ENCODE data around the gene ESYT3. TPM values are rescaled to one million over a fixed set of nuclear protein-coding genes. Genes with fewer than 3 reads are reported as not detected.

Gene ESYT3
- total and polyA plus RNA-seq, 2 of the 8 experiments (the other 6 are each of a cell fraction or from before 2014, with no cell fraction given): 4.4 to 7.3 TPM

GRCh38 chr3:138469874-138470273, 35.5 kb downstream of the ESYT3 start:
- Histone ChIP-seq H3K18ac (ENCODE audit: extremely low read depth, low read length) (no peak overlapping the region), H3K79me1 (ENCODE audit: low read depth, low read length) (no peaks in the 10 kb centered on the region), H4K8ac (ENCODE audit: extremely low read depth, insufficient read depth, low read length) (no peak overlapping the region), H3K4me3 (ENCODE audit: extremely low read depth in 1 of 4, insufficient read depth in 2 of 4, low read depth in 3 of 4, low read length in 4 of 4) (no peak overlapping the region), H3K23ac (ENCODE audit: insufficient read length) (no peak overlapping the region), H3K56ac (replicated peaks; ENCODE audit: insufficient read length, low read depth, low read length) (no peak overlapping the region), H2BK5ac (ENCODE audit: low read depth, low read length) (no peak overlapping the region), H3K27me3 (replicated peaks in 1 of 4; ENCODE audit: control insufficient read depth in 3 of 4, extremely low read depth in 1 of 4, insufficient read depth in 3 of 4, low read length in 3 of 4) (peaks cover 0 to 1% (median 0%) of the 10 kb centered on the region in 4 experiments; a peak in 1 of 7 replicates), H3K27ac (ENCODE audit: low read depth, low read length) (no peak overlapping the region), H4K91ac (replicated peaks; ENCODE audit: insufficient read length, low read length) (no peak overlapping the region), H2BK12ac (ENCODE audit: low read depth, low read length) (no peak overlapping the region), H4K20me1 (replicated peaks in 1 of 2; ENCODE audit: control insufficient read depth in 1 of 2, insufficient read depth in 2 of 2, low read length in 2 of 2) (no peaks in the 10 kb centered on the region), H3K36me3 (ENCODE audit: control insufficient read depth in 2 of 4, insufficient read depth in 4 of 4, low read length in 3 of 4) (no peaks in the 10 kb centered on the region; a peak in 3 of 8 replicates), H3K4me1 (replicated peaks in 1 of 4; ENCODE audit: control insufficient read depth in 3 of 4, insufficient read depth in 4 of 4, low read length in 3 of 4) (peaks cover 0 to 3% (median 0%) of the 10 kb centered on the region in 4 experiments; a peak in 4 of 7 replicates), H3K79me2 (ENCODE audit: control insufficient read depth in 1 of 2, insufficient read depth in 2 of 2, low read length in 2 of 2) (no peaks in the 10 kb centered on the region), H3K4me2 (ENCODE audit: insufficient read depth in 1 of 2, low read depth in 2 of 2, low read length in 2 of 2) (no peak overlapping the region), H3K4ac (replicated peaks; ENCODE audit: insufficient read length, low read depth, low read length) (no peak overlapping the region), H2BK15ac (ENCODE audit: low read length) (no peak overlapping the region), H2BK20ac (ENCODE audit: low read length) (no peak overlapping the region), H2AK5ac (ENCODE audit: low read depth, low read length) (no peak overlapping the region), H3K9ac (replicated peaks in 1 of 4; ENCODE audit: extremely low read depth in 1 of 4, low read depth in 3 of 4, low read length in 3 of 4) (no peak overlapping the region), H3K14ac (ENCODE audit: insufficient read length) (no peak overlapping the region), H4K5ac (ENCODE audit: insufficient read length, low read depth, low read length) (no peak overlapping the region), H3K23me2 (ENCODE audit: low read depth, low read length) (no peaks in the 10 kb centered on the region), H2BK120ac (replicated peaks; ENCODE audit: low read depth, low read length) (no peak overlapping the region), H2AFZ (ENCODE audit: low read length) (no peak overlapping the region), H3K9me3 (ENCODE audit: insufficient read depth in 2 of 2, low read depth in 1 of 2, low read length in 1 of 2) (no peaks in the 10 kb centered on the region)
- FAIRE-seq (no peak), DNase-seq (ENCODE audit: low read depth in 1 of 2, low spot score in 2 of 2) (peak in 1 of 2 experiments; percentile 27)
- POLR2A ChIA-PET (ENCODE audit: partially characterized antibody): interaction anchor here (0.6 to 0.9 kb wide), 2 partner anchors 10 to 457 kb away, joined by 3 read pairs; no protein-coding TSS in a partner anchor
- CTCF ChIA-PET (ENCODE audit: partially characterized antibody): interaction anchor here (0.6 to 4.0 kb wide), 9 partner anchors 7 to 481 kb away, joined by 3 to 10 read pairs (median 4); no protein-coding TSS in a partner anchor
- 86% methylated on average over 6 of the region's 6 CpGs; no CpG with 5 or more reads in 1 of the 2 experiments for WGBS, 2 experiments (ENCODE audit: extremely low coverage in 1 of 2, insufficient coverage in 1 of 2, insufficient read length in 1 of 2, insufficient replicate concordance in 2 of 2, low coverage in 1 of 2, low lambda C conversion rate in 2 of 2, missing lambda C conversion rate in 1 of 2)
- TF ChIP-seq TBP (IDR thresholded peaks at IDR 0.05; ENCODE audit: low read depth, low read length) (no peak), BRCA1 (IDR thresholded peaks at IDR 0.05; ENCODE audit: low read depth, low read length) (no peak), RXRA (IDR thresholded peaks at IDR 0.05; ENCODE audit: insufficient read depth, low read depth, low read length) (no peak), GABPA (IDR thresholded peaks at IDR 0.05; ENCODE audit: borderline replicate concordance, insufficient read depth, low read length) (no peak), GTF2F1 (IDR thresholded peaks at IDR 0.05; ENCODE audit: borderline replicate concordance, low read depth, low read length) (no peak)

All from H1 (cell line).